GM18907 (cell line): ENCODE results near the gene GPR173.

ENCODE experiments used
- ATAC-seq: cut with Tn5 transposase; IDR thresholded peaks from one replicate; pipeline ENCODE4 v1.9.1; 2021; ENCODE audit warnings: mild to moderate bottlenecking, moderate library complexity; ENCODE audit not compliant: unreplicated experiment

Gene GPR173, protein sequence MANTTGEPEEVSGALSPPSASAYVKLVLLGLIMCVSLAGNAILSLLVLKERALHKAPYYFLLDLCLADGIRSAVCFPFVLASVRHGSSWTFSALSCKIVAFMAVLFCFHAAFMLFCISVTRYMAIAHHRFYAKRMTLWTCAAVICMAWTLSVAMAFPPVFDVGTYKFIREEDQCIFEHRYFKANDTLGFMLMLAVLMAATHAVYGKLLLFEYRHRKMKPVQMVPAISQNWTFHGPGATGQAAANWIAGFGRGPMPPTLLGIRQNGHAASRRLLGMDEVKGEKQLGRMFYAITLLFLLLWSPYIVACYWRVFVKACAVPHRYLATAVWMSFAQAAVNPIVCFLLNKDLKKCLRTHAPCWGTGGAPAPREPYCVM

GRCh38 chrX:53048169-53049126, at the start of gene GPR173:
TSS of gene GPR173 (plus strand) at chrX:53048789. CDS start at chrX:53076622, 27,833 bp downstream.
- ATAC-seq: no peak

- ATAC-seq: no peak
These were observed 48.0 kb upstream of the GPR173 start for GRCh38 chrX:53000447-53001135.

DNA sequence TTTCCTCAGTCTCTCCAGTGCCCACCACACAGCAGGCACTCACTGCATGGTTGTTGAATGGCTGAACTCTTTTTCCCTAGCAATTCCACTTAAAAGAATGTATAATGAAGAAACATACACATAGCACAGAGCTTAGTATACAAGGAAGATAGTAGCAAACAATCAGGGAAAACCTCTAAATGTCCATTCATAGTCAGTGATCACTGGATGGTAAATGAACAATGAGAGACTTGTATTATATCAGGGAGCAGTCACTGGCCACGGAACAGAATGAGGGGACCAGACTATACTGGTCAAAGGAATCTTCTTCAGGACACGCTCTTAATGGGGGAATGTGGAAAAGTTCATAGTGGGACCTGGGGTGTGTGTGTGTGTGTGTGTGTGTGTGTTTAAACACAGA, 46.6 kb upstream of the GPR173 start:
- ATAC-seq: no peak

DNA sequence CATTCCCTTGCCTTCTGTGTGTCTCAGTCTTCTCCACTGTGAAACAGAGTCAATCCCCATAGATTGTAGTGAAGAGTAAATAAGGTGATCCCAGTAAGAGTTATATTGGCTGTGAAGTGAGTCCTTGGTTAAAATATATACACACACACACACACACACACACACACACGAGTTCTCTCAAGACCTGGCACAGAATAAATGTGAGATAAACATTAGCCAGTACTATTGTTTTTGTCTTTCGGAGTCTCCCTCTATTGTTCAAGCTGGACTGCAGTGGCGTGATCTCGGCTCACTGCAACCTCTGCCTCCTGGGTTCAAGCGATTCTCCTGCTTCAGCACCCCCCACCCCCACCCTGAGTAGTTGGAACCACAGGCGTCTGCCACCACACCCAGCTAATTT, 45.5 kb upstream of the GPR173 start:
- ATAC-seq: no peak

DNA sequence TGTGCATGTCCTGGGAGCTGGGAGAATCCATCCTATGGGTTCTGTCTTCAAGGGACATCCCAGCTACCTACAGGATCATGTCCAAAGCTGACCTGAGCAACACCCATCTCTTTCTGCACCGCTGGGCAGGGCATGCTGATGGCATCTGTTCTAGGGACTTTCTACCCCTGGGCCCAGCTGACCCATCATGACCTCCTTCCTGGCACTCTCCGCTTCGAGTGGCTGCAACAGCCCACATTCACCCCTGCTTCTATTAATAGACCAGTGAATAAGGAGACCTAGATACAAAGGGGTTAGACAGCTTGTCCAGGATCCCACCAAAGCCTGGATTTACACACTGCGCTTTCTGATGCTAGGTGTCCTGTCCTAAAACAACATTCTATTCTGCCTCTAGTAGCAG, 44.6 kb upstream of the GPR173 start:
- ATAC-seq: no peak

DNA sequence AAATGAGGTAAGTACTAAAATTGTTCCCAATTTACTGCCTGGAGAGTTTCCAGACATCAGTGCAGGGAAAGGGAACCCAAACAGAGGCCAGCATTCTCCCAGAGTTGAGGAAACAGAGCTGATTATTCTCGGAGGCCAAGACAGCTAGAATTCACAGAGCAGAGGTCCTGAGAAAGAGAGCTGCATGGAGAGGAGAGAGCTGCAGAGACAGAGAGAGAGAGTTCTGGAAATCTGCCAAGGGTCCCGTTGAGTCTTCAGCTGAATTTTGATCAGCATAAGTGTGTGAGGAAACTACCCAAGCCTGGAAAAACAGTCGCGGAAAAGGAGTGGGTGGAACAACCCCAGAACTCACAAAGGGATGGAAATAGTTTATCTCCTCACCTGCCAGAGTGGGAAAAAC, 43.8 kb upstream of the GPR173 start:
- ATAC-seq: no peak

DNA sequence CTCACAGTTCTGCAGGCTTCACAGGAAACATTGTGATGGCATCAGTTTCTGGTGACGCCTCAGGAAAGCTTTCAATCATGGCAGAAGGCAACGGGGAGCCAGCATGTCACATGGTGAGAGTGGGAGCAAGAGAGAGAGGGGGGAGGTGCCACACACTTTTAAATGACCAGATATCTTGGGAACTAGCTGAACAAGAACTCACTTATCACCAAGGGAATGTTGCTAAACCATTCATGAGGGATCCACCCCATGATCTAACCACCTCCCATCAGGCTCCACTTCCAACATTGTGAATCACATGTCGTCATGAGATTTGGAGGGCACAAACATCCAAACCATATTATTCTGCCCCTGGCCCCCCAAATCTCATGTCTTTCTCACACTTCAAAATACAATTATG, 43.3 kb upstream of the GPR173 start:
- ATAC-seq: no peak

DNA sequence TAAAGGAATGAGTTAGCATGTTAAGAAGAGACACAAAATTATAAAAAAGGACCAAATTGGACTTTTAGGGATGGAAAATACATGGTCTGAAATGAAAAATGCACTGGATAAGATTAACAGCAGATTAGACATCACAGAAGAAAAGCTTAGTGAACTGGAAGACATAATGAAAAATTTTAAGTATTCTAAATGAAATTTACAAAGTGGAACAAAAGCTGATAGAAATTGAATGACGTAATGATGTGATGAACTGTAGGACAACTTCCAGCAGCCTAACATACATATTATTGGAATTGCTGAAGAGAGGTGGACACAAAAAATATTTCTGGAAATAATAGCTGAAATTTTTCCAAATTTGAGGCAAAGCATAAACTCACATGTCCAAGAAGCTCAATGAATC, 39.6 kb upstream of the GPR173 start:
- no peak for ATAC-seq

DNA sequence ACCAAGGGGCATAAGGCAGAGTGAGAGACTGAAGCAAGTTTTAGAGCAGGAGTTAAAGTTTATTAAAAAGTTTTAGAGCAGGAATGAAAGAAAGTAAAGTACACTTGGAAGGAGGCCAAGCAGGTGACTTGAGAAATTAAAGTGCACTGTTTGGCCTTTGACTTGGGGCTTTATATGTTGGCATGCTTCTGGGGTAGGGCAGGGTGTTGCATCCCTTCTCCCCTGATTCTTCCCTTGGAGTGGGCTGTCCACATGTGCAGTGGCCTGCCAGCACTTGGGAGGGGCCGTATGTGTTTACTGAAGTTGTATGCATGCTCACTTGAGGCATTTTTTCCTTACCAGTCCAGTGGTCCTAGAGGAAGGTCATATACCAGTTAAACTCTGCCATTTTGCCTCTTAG, 35.3 kb upstream of the GPR173 start:
- ATAC-seq: no peak

- ATAC-seq: no peak
These were observed 30.0 kb upstream of the GPR173 start for GRCh38 chrX:53018627-53019026.

GRCh38 chrX:53022381-53022780, 26.2 kb upstream of the GPR173 start:
- no peak for ATAC-seq

DNA sequence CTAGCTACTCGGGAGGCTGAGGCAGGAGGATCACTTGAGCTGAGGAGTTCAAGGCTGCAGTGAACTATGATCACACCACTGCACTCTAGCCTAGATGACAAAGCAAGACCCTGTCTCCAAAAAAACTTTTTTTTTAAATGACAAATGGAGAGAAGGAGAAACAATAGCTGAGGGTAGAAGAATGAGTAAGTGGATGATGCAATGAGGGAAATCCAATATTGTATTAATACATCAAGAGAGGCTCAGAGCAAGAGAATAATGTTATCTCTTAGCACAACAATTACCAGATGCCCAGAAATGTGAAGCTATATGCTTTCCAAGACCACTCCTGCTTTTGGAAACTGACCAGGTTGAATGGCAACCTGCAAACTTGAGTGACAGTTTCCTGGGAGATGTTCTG, 19.9 kb upstream of the GPR173 start:
- no peak for ATAC-seq

DNA sequence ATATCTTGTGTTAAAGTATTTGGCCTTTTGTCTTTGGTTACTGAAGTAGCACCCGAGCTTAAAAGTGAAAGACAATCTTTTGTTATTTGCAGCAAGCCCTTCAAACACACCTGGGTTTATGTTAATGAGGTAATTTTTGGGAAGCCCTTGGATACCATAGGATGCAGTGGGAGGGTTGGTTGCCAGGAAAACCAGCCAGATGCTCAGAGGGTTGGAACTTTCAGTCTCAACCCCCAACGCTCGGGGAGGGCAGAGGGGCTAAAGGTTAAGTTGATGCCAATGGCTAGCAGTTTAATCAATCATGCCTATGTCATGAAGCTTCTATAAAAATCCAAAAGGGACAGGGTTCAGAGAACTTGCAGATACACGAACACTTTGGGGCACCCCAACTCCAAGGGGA, 17.2 kb upstream of the GPR173 start:
- ATAC-seq: no peak

GRCh38 chrX:53036149-53036548, 12.4 kb upstream of the GPR173 start:
- ATAC-seq: no peak

DNA sequence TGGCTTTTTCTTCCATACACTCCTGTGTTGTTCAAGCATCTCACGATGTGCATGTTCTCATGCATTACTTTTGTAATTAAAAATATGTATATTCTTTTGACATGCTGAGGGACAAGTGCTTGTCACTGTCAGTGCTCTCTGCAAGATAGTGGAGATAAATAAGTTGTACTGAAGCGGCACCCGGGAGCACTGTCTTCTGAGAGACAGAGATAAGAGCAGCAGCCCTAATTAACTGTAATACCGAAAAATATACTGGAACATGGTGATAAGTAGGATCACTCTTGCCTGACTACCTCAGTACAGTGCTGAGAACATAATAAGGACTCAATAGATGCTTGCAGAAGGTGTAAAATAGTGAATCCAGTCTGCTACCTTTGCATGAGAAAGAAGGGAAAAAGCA, 9.4 kb upstream of the GPR173 start:
- no peak for ATAC-seq

- no peak for ATAC-seq
These were observed 3.6 kb upstream of the GPR173 start for GRCh38 chrX:53044995-53045394.

DNA sequence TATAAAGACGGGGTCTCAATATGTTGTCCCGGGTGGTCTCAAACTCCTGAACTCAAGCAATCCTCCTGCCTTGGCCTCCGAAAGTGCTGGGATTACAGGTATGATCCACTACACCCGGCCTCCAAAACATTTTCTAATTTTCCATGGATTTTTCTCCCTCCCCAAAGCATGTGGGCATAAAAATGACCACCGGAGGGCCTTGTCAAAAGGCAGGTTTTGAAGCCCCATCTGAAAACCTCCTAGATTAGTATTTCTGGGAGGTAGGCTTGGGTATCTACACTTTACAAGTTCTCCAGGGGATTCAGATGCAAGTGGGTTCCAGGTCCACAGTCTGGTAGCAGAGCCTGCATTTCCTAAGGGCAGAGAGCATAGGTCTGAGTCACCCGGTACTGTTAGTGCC, 1.4 kb upstream of the GPR173 start:
- no peak for ATAC-seq

GRCh38 chrX:53049127-53049517, 533 bp downstream of the GPR173 start:
- no peak for ATAC-seq

GRCh38 chrX:53050841-53051240, 2.3 kb downstream of the GPR173 start:
- no peak for ATAC-seq

DNA sequence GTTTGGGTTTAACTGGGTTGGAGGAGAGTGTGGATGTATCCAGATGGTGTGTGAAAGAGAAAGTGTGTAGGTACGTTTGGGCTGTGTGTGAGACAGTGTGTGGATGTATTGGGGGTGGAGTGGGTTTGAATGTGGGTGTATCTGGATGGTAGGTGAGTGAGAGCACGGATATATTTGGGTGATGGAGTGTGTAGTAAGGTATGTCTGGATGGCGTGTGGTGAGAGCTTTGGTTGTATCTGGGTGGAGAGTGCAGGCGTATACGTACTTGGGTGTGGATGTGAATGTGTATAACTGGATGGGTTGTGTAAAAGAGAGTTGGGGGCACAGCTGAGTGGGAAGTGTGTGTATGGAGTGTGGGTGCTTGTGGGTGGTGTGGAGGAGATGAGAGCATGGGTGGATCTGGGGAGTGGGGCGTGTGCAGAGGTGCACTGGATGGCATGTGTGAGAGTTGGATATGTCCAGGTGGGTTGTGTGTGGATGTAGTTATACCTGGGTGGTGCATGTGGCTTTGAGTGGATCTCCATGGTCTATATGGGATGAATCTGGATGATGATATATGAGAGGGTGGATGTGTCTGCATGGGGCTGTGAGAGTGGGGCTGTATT, 6.8 kb downstream of the GPR173 start:
- no peak for ATAC-seq

DNA sequence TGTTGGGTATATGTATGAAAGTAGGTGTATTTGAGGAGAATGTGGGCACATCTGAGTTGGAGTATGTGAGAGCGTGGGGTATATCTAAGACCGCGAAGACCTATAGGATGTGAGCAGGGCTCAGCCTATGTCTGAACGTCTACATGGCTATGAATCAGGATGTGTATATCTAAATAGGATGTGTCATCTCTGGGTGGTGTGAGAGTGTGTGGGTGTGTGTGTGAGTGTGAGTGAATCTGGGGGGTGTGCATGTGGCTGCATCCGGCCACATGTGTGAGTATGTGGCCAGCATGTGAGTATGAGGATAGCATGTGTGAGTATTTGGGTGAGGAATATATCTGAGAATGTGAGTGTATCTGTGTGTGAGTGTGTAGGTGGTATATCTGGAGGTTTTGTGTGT, 7.7 kb downstream of the GPR173 start:
- ATAC-seq: no peak
